Skeletal muscle tissue (tissue), 4 donors: ENCODE data around the gene ZFYVE28. TPM values are rescaled to one million over a fixed set of nuclear protein-coding genes. Genes with fewer than 3 reads are reported as not detected.

Source experiments
- H3K27ac ChIP-seq: one replicate; pipeline ENCODE4 v1.7.0; 2013; ENCODE audit warnings: mild to moderate bottlenecking, low read depth, low read length, inconsistent platforms
- H3K27me3 ChIP-seq, 3 donors: one replicate each; pipeline ENCODE4 v1.7.0; 2013; ENCODE audit warnings: low read length in 3 of 3; ENCODE audit not compliant: control insufficient read depth in 3 of 3, insufficient read depth in 3 of 3
- H3K36me3 ChIP-seq, 3 donors: one replicate each; pipeline ENCODE4 v1.7.0; 2013; ENCODE audit warnings: low read length in 3 of 3; ENCODE audit not compliant: control insufficient read depth in 3 of 3, insufficient read depth in 3 of 3
- H3K4me1 ChIP-seq, 3 donors: one replicate each; pipeline ENCODE4 v1.7.0; 2013; ENCODE audit warnings: low read length in 3 of 3, mild to moderate bottlenecking in 3 of 3; ENCODE audit not compliant: control insufficient read depth in 3 of 3, insufficient read depth in 3 of 3
- H3K4me3 ChIP-seq, 3 donors: one replicate each; pipeline ENCODE4 v1.7.0; 2013; ENCODE audit warnings: low read length in 3 of 3
- H3K9ac ChIP-seq, 3 donors: one replicate each; pipeline ENCODE4 v1.7.0; 2013; ENCODE audit warnings: low read length in 3 of 3, mild to moderate bottlenecking in 3 of 3, moderate library complexity in 2 of 3, low read depth in 1 of 3
- H3K9me3 ChIP-seq, 3 donors: one replicate each; pipeline ENCODE4 v1.7.0; 2013; ENCODE audit warnings: low read length in 3 of 3; ENCODE audit not compliant: control insufficient read depth in 3 of 3
- total RNA-seq: library from RNA; depleted of rRNA; stranded (reverse); fragments of >200 nt; gene quantifications from one replicate; pipeline ENCODE4 v1.2.3, GENCODE V29; 2014
- donor health status: Osteomylitis.

Gene ZFYVE28
- total RNA-seq, 1 donor from 2014 or later, result 1.0 TPM

GRCh38 chr4:2291705-2292645, 126.5 kb downstream of the ZFYVE28 start:
- Histone ChIP-seq H3K27ac (no peak overlapping the region), H3K4me3 (no peak overlapping the region), H3K36me3 (no peaks in the 10 kb centered on the region), H3K27me3 (peaks cover 0 to 4% (median 0%) of the 10 kb centered on the region in 3 donors), H3K9me3 (no peaks in the 10 kb centered on the region), H3K4me1 (peaks cover 0 to 4% (median 0%) of the 10 kb centered on the region in 3 donors), H3K9ac (peak overlapping the region in 2 of 3 donors; percentile 8 to 43)

- no peak overlapping the region for H3K4me3 ChIP-seq
- H3K9me3 ChIP-seq, result no peaks in the 10 kb centered on the region
- peaks cover 0 to 4% (median 0%) of the 10 kb centered on the region in 3 donors for H3K27me3 ChIP-seq
- no peak overlapping the region for H3K27ac ChIP-seq
- no peak overlapping the region for H3K9ac ChIP-seq
- H3K36me3 ChIP-seq, result no peaks in the 10 kb centered on the region
- peaks cover 0 to 4% (median 0%) of the 10 kb centered on the region in 3 donors for H3K4me1 ChIP-seq
Measured at GRCh38 chr4:2290974-2291704, 127.3 kb downstream of the ZFYVE28 start.

GRCh38 chr4:2290488-2290887, 128.0 kb downstream of the ZFYVE28 start:
- Histone ChIP-seq H3K27ac (no peak overlapping the region), H3K4me3 (no peak overlapping the region), H3K27me3 (peaks cover 0 to 4% (median 0%) of the 10 kb centered on the region in 3 donors), H3K9ac (no peak overlapping the region), H3K9me3 (no peaks in the 10 kb centered on the region), H3K36me3 (no peaks in the 10 kb centered on the region), H3K4me1 (peaks cover 0 to 4% (median 0%) of the 10 kb centered on the region in 3 donors)

- Histone ChIP-seq H3K4me3 (no peak overlapping the region), H3K36me3 (no peaks in the 10 kb centered on the region), H3K27ac (no peak overlapping the region), H3K9me3 (no peaks in the 10 kb centered on the region), H3K4me1 (peaks cover 0 to 4% (median 0%) of the 10 kb centered on the region in 3 donors), H3K27me3 (peaks cover 0 to 4% (median 0%) of the 10 kb centered on the region in 3 donors), H3K9ac (no peak overlapping the region)
Measured at GRCh38 chr4:2289955-2290333, 128.5 kb downstream of the ZFYVE28 start.

GRCh38 chr4:2289311-2289954, 129.0 kb downstream of the ZFYVE28 start:
- Histone ChIP-seq H3K9me3 (no peaks in the 10 kb centered on the region), H3K27me3 (peaks cover 0 to 4% (median 0%) of the 10 kb centered on the region in 3 donors), H3K4me3 (no peak overlapping the region), H3K9ac (no peak overlapping the region), H3K27ac (no peak overlapping the region), H3K36me3 (no peaks in the 10 kb centered on the region), H3K4me1 (peaks cover 0 to 4% (median 0%) of the 10 kb centered on the region in 3 donors)

GRCh38 chr4:2288051-2288541, 130.3 kb downstream of the ZFYVE28 start:
- H3K9me3 ChIP-seq, result no peaks in the 10 kb centered on the region
- no peak overlapping the region for H3K9ac ChIP-seq
- peaks cover 0 to 4% (median 0%) of the 10 kb centered on the region in 3 donors for H3K27me3 ChIP-seq
- H3K4me1 ChIP-seq, result peaks cover 0 to 4% (median 0%) of the 10 kb centered on the region in 3 donors
- H3K27ac ChIP-seq, result no peak overlapping the region
- H3K4me3 ChIP-seq, result no peak overlapping the region
- H3K36me3 ChIP-seq, result no peaks in the 10 kb centered on the region

GRCh38 chr4:2287594-2287915, 130.9 kb downstream of the ZFYVE28 start:
- Histone ChIP-seq H3K9me3 (no peaks in the 10 kb centered on the region), H3K36me3 (no peaks in the 10 kb centered on the region), H3K27ac (no peak overlapping the region), H3K27me3 (peaks cover 0 to 4% (median 0%) of the 10 kb centered on the region in 3 donors), H3K4me3 (no peak overlapping the region), H3K9ac (no peak overlapping the region), H3K4me1 (peaks cover 0 to 4% (median 0%) of the 10 kb centered on the region in 3 donors)

GRCh38 chr4:2286904-2287593, 131.4 kb downstream of the ZFYVE28 start:
- H3K36me3 ChIP-seq, result no peaks in the 10 kb centered on the region
- no peak overlapping the region for H3K4me3 ChIP-seq
- no peak overlapping the region for H3K9ac ChIP-seq
- no peak overlapping the region for H3K27ac ChIP-seq
- H3K9me3 ChIP-seq, result no peaks in the 10 kb centered on the region
- H3K4me1 ChIP-seq, result peaks cover 0 to 1% (median 0%) of the 10 kb centered on the region in 3 donors
- peaks cover 0 to 4% (median 0%) of the 10 kb centered on the region in 3 donors for H3K27me3 ChIP-seq

GRCh38 chr4:2285613-2286381, 132.6 kb downstream of the ZFYVE28 start:
- H3K9ac ChIP-seq, result no peak overlapping the region

More at GRCh38 chr4:2285613-2286381, 132.6 kb downstream of the ZFYVE28 start:
- Histone ChIP-seq H3K27ac (no peak overlapping the region), H3K4me1 (no peaks in the 10 kb centered on the region), H3K4me3 (no peak overlapping the region), H3K9me3 (no peaks in the 10 kb centered on the region), H3K27me3 (peaks cover 0 to 4% (median 0%) of the 10 kb centered on the region in 3 donors), H3K36me3 (no peaks in the 10 kb centered on the region)
